ENCODE measurements around the gene PIP4K2A.
"Not testable (repeated sequence)": the region's sequence is repeated elsewhere in the genome, so short reads cannot be mapped to it uniquely, and the experiment has no call there.

PIP4K2A gene

GRCh38 chr10:22697101-22697500 is 17.3 kb downstream of the PIP4K2A start:
- no peak for DNase-seq

- no peak for DNase-seq
Observed at GRCh38 chr10:22693860-22694259, 20.5 kb downstream of the PIP4K2A start.

GRCh38 chr10:22693371-22693784 is 21.0 kb downstream of the PIP4K2A start:
- peak in 1 of 56 donors; percentile 22 for DNase-seq

GRCh38 chr10:22692119-22692518 is 22.3 kb downstream of the PIP4K2A start:
- not testable (repeated sequence) for DNase-seq

GRCh38 chr10:22690614-22691431 is 23.6 kb downstream of the PIP4K2A start:
- DNase-seq: no peak

GRCh38 chr10:22690158-22690557 is 24.2 kb downstream of the PIP4K2A start:
- no peak for DNase-seq

GRCh38 chr10:22686347-22686746 is 28.0 kb downstream of the PIP4K2A start:
- no peak for DNase-seq

GRCh38 chr10:22685926-22686325 is 28.5 kb downstream of the PIP4K2A start:
- no peak for DNase-seq

GRCh38 chr10:22684699-22685098 is 29.7 kb downstream of the PIP4K2A start:
- DNase-seq: no peak

- no peak for DNase-seq
Observed at GRCh38 chr10:22683140-22683389, 31.3 kb downstream of the PIP4K2A start.

GRCh38 chr10:22682237-22683139 is 31.9 kb downstream of the PIP4K2A start:
- DNase-seq: no peak

GRCh38 chr10:22681783-22682183 is 32.6 kb downstream of the PIP4K2A start:
- no peak for DNase-seq

GRCh38 chr10:22681301-22681700 is 33.1 kb downstream of the PIP4K2A start:
- no peak for DNase-seq

GRCh38 chr10:22679608-22680007 is 34.8 kb downstream of the PIP4K2A start:
- DNase-seq: no peak

GRCh38 chr10:22677333-22677732 is 37.0 kb downstream of the PIP4K2A start:
- no peak for DNase-seq

- no peak for DNase-seq
Observed at GRCh38 chr10:22676435-22676834, 37.9 kb downstream of the PIP4K2A start.

GRCh38 chr10:22674573-22674930 is 39.8 kb downstream of the PIP4K2A start:
- DNase-seq: no peak

- DNase-seq: no peak
Observed at GRCh38 chr10:22673785-22674572, 40.4 kb downstream of the PIP4K2A start.

- no peak for DNase-seq
Observed at GRCh38 chr10:22673091-22673392, 41.3 kb downstream of the PIP4K2A start.

- DNase-seq: no peak
Observed at GRCh38 chr10:22672319-22673090, 41.9 kb downstream of the PIP4K2A start.

- DNase-seq: peak in 11 of 56 donors; percentile 7 to 56 (median 21)
Observed at GRCh38 chr10:22670788-22671187, 43.6 kb downstream of the PIP4K2A start.
